Psoas muscle (tissue), 8 donors: ENCODE results near the gene U2AF2. TPM values are rescaled to one million over a fixed set of nuclear protein-coding genes. Genes with fewer than 3 reads are reported as not detected.
A peak's percentile ranks its signal among the peaks of the same experiment; 100 is the strongest.

Experiments used
- ATAC-seq, 4 donors: fragments of 200-7000 bp; cut with Tn5 transposase; one replicate each; pipeline ENCODE4 v1.9.1; 2020; ENCODE audit warnings: moderate library complexity in 3 of 4, mild to moderate bottlenecking in 2 of 4
- DNase-seq, 2 donors: peaks; one replicate each; pipeline ENCODE4 v3.0.0-alpha.2; 2020
- H3K27ac ChIP-seq: fragments of 200-600 bp; one replicate; pipeline ENCODE4 v1.8.0; 2022
- H3K27me3 ChIP-seq, 3 donors: fragments of 200-600 bp in 1 of 3; one replicate each; pipeline versions ENCODE4 v1.6.1 to v1.8.0; 2013 to 2022; ENCODE audit warnings: low read length in 2 of 3, mild to moderate bottlenecking in 2 of 3, moderate library complexity in 1 of 3; ENCODE audit not compliant: insufficient read depth in 3 of 3
- H3K36me3 ChIP-seq, 2 donors: fragments of 200-600 bp in 1 of 2; one replicate each; pipeline versions ENCODE4 v1.6.1 to v1.8.0; 2013 to 2022; ENCODE audit warnings: low read depth in 1 of 2, mild to moderate bottlenecking in 1 of 2, moderate library complexity in 1 of 2; ENCODE audit not compliant: insufficient read depth in 1 of 2
- H3K4me1 ChIP-seq: fragments of 200-600 bp; one replicate; pipeline ENCODE4 v1.8.0; 2022
- H3K4me3 ChIP-seq: fragments of 200-600 bp; one replicate; pipeline ENCODE4 v1.8.0; 2022; ENCODE audit warnings: mild to moderate bottlenecking
- H3K9me3 ChIP-seq: fragments of 200-600 bp; one replicate; pipeline ENCODE4 v1.8.0; 2022
- WGBS, 3 donors: extraction: QIAGEN DNeasy Blood & Tissue Kit; methylation state at CpG; one replicate each; pipeline versions ENCODE4 v1.1.6 to v1.1.7; 2013; 5-methylcytosine and 5-hydroxymethylcytosine counted together
- intact Hi-C, 2 donors: fragments of 100-400 bp; cut with DNase I; formaldehyde crosslinking; loops; one replicate each; pipeline versions ENCODE4 v1.11.0 to v1.14.2; 2022
- polyA plus RNA-seq, 3 donors: library from polyadenylated mRNA; stranded (reverse); fragments of 200-250 nt; gene quantifications; one replicate each; pipeline ENCODE4 v1.2.3, GENCODE V29; 2013
- total RNA-seq, 4 donors: library from RNA; stranded (reverse); fragmentation: NEBNext Ultra II Directional in 2 of 4; extraction: Animal tissue kit (Norgen Biotek cat#: 25700) in 2 of 4; gene quantifications; one replicate each; pipeline versions ENCODE4 v1.2.1 to v1.2.4, GENCODE V29; 2021 to 2023
- TF ChIP-seq, protein P1 (sequence below): fragments of 200-600 bp; IDR thresholded peaks from one replicate; pipeline ENCODE4 v1.8.0; 2022; ENCODE audit warnings: antibody characterized with exemption
- donor health status: healthy with polysubstance abuse.
- donor health status: DM: no; HTN: no; CAD: no; lungs with moderate emphysema.
- donor health status: Bipolar disorder and iron deficiency.
- donor health status: healthy.
- donor health status: DM: yes; HTN: yes; CAD: no.
- donor health status: DM: no; HTN: no; CAD: no.
- donor health status: DM: no; HTN: no; CAD: no.
- donor health status: DM: yes; HTN: yes; CAD: no.

Gene U2AF2
- total and polyA plus RNA-seq, 7 donors: 54.1 to 116 (median 72.6) TPM

DNA sequence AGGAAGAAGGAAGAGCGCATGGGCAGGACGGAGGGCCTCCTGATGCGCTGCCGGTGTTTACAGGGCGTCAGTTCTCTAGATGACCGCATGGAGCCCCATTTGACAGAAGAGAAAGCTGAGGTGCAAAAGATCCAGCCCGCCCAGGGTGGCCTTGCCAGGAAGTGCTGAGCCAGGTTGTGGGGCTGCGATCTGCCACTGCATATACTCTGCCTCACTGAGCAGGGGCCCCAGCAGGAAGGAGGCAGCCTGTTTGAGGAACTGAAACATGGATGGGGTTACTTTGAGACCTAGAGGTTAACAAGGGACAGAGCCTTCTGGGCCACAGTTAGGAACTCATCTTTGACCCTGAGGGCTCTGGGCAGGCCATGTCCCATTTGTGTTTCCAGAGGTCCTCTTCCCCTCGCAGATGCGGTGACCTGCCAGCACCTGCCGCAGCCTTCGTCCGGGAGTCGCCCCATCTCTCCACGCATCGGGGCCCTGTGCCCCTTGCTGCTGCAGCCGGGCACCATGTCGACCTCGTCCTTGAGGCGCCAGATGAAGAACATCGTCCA is 23.4 kb downstream of the U2AF2 start:
- no peak overlapping the region for H3K27ac ChIP-seq
- no peak overlapping the region for H3K4me3 ChIP-seq
- H3K4me1 ChIP-seq: peaks cover 30% of the 10 kb centered on the region
- WGBS, 3 donors: 83 to 89% (median 86%) methylated on average over 21 of the region's 21 CpGs
- ATAC-seq (no peak), DNase-seq (peak in 1 of 2 donors; percentile 67)
- H3K27me3 ChIP-seq: no peaks in the 10 kb centered on the region
- H3K9me3 ChIP-seq: no peaks in the 10 kb centered on the region
- intact Hi-C loops: no loop called here
- H3K36me3 ChIP-seq: peaks cover 6 to 66% of the 10 kb centered on the region in 2 donors
- TF ChIP-seq, protein P1, sequence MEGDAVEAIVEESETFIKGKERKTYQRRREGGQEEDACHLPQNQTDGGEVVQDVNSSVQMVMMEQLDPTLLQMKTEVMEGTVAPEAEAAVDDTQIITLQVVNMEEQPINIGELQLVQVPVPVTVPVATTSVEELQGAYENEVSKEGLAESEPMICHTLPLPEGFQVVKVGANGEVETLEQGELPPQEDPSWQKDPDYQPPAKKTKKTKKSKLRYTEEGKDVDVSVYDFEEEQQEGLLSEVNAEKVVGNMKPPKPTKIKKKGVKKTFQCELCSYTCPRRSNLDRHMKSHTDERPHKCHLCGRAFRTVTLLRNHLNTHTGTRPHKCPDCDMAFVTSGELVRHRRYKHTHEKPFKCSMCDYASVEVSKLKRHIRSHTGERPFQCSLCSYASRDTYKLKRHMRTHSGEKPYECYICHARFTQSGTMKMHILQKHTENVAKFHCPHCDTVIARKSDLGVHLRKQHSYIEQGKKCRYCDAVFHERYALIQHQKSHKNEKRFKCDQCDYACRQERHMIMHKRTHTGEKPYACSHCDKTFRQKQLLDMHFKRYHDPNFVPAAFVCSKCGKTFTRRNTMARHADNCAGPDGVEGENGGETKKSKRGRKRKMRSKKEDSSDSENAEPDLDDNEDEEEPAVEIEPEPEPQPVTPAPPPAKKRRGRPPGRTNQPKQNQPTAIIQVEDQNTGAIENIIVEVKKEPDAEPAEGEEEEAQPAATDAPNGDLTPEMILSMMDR: no peak

DNA sequence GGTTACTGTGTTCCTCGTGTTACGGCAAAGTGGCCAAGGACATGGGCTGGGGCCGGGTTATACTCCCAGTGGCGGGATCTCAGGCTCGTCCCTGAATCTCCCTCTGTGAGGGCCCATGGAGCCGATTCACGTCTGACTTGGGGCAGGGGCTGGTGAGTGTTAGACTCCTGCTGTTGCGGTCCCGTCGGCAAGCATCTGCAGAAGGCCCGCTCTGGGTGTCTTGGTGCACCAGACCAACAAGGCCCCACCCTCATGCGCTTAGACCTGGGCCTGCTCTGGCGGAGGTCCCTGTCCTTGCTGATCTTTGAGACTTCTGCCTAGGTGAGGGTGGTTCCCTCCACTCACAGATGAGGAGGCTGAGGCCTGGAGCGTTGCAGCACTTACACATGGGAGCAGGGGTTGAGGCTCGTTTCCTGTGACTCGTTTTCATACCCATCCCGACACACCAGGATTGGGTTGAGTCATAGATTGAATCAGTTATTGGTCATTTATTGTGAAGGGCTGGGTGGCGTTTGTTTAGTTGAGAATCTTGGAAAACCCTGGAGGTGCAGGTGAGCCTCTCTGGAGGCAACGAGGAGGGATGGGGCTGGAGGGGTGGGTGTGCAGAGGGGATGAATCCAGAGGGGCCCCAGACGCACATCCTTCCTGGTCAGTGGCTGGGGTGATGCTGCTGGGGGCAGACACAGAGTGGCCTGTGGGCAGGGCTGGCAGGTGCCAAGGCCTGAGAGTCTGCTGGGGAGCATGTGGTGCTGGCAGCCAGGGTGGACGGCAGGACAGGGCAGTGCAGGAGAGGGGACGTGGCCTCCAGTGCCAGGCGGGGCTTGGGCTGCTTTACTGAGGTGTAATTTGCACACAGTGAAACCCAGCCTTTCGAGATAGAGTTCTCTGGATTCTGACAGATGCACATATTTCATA is 24.8 kb downstream of the U2AF2 start:
- DNase-seq (no peak), ATAC-seq (no peak)
- no peak overlapping the region for H3K27ac ChIP-seq
- intact Hi-C loops: no loop called here
- TF ChIP-seq, protein P1: no peak
- no peaks in the 10 kb centered on the region for H3K9me3 ChIP-seq
- 83 to 84% (median 84%) methylated on average over 24 of the region's 24 CpGs for WGBS, 3 donors
- H3K27me3 ChIP-seq: no peaks in the 10 kb centered on the region
- no peak overlapping the region for H3K4me3 ChIP-seq
- H3K36me3 ChIP-seq: peaks cover 6 to 69% of the 10 kb centered on the region in 2 donors
- peaks cover 26% of the 10 kb centered on the region for H3K4me1 ChIP-seq

DNA sequence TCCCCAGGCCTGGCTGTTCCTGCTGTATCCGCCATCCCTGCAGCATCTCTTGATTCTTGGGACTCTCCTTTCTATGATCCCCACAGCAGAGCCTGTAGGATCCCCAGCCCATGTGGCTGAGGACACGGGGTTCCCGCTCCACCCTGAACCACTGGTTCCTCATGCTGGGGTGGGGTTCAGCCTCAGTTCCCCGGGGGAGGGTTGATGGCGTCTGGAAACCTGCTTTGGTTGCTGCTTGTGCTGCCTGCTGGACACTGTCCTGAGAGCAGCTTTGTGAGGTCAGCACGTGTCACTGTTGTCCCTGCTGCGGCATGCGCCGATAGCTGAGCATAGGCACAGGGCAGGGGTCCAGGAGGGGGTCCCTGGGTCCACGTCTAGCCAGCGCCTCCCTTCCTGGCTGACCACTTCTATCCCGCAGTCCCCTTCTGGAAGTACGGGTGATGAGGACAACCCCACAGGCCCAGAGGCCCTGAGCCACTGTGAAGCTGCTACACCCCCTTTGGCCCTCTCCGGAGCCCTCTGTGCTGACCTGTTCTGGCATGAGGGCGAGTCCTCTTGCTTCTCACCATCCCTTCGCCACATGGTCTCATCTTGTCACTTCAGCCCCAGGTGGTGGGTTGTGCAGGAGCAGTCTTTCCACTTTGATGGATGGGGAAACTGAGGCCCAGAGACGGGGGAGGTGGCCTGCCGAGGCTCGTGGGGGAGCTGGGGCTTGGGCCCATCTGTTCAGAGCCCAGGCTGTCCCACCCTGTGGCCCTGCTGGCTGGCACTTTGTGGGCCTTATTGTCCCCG is 25.7 kb downstream of the U2AF2 start:
- 88 to 92% (median 90%) methylated on average over 20 of the region's 20 CpGs for WGBS, 3 donors
- TF ChIP-seq, protein P1: no peak
- DNase-seq (no peak), ATAC-seq (no peak)
- no peak overlapping the region for H3K4me3 ChIP-seq
- no peaks in the 10 kb centered on the region for H3K9me3 ChIP-seq
- H3K27ac ChIP-seq: no peak overlapping the region
- intact Hi-C loops: no loop called here
- H3K36me3 ChIP-seq: peaks cover 6 to 79% of the 10 kb centered on the region in 2 donors
- peaks cover 25% of the 10 kb centered on the region for H3K4me1 ChIP-seq
- no peaks in the 10 kb centered on the region for H3K27me3 ChIP-seq

DNA sequence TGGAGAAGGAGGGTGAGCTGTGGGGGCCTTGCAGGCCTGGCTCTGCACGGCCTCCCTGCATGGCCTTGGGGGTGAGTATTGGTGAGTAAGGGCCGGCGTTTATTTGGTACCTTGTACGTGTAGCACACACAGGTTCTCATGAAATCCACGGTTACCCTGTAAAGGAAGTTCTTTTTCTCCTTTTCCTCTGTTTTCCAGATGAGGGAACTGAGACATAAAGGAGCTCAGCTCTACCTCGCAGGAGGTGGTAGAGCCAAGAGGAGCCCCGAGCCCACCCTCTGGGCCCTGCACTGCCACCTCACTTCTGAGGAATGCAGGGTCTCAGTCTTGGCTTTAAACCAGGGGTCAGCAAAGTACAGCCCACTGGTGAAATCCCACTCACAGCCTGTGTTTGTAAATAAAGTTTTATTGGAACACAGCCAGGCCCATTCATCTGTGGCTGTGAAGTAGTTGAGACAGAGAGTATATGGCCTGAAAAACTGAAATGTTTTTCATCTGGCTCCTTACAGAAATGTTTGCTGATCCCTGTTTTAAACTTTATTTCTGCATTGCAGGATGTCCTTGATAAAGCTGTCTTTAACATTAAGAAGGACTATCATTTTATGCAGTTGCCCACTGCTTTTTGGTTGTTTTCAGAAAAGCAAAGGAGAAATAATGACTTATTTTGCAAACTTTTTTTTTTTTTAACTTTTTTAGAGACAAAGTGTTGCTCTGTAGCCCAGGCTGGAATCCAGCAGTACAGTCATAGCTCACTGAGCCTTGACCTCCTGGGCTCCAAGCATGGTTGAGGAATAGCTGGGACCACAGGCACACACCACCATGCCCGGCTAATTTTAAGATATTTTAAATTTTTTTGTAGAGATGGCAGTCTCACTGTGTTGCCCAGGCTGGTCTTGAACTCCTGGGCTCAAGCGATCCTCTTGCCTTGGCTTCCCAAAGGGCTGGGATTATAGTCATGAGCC is 26.6 kb downstream of the U2AF2 start:
- intact Hi-C loops: no loop called here
- DNase-seq: no peak
- ATAC-seq: no peak
- Histone ChIP-seq H3K27ac (no peak overlapping the region), H3K4me3 (no peak overlapping the region), H3K4me1 (peaks cover 19% of the 10 kb centered on the region), H3K27me3 (no peaks in the 10 kb centered on the region), H3K9me3 (no peaks in the 10 kb centered on the region), H3K36me3 (peaks cover 6 to 87% of the 10 kb centered on the region in 2 donors)
- TF ChIP-seq, protein P1: no peak
- 83 to 87% (median 85%) methylated on average over 9 of the region's 9 CpGs for WGBS, 3 donors
